ENCODE results near the gene CNNM2. TPM values are rescaled to one million over a fixed set of nuclear protein-coding genes. Genes with fewer than 3 reads are reported as not detected.
A peak's percentile ranks its signal among the peaks of the same experiment; 100 is the strongest.
"Not testable (repeated sequence)": the region's sequence is repeated elsewhere in the genome, so short reads cannot be mapped to it uniquely, and the experiment has no call there.

The CNNM2 gene
- total RNA-seq, 2 experiments from 2014 or later = 7.7 to 8.1 TPM

DNA sequence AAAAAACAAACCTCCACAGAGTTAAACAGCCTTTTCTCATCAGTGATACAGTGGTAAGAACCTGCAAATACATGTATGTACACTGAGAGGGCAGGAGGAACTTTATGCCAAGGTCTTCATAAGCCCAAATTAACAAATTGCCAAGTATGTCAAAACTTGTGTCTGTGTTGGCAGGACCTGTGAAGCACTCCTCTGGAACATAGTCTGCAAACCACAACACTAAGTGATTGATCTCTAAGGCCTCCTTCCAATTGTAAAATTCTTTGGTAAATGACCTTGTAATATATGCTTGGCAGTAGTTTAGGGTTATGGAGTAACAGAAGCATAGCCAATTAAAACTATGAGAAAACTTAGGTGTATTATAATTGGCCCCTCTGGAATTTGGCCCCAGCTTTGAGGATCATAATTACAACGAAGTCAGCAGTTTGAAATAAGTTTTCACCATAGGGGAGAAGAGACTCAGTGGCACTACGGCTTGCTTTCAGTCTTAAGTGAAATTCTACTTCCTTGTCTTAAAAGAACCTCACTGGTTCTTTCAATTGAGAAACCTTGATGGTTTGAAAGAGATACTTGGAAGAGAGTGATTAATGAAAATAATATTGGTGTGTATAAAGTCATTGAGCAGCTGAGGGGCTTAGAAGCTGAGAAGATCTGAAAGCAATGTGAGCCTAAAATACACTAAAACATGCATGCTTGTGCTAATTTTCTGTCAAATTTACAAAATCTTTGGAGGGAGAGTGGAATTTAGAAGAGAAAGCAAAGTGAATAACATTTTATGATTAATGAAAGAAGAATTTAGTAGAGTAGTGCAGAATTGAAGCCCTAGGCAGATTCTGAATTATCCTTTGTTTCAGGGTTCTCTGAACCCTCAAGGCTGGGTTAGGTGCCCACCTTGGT, 57.6 kb downstream of the CNNM2 start:
- DNase-seq (no peak), ATAC-seq (no peak)
- Mint-ChIP-seq H3K36me3 (ENCODE audit: low read depth) (no peaks in the 10 kb centered on the region), H3K27me3 (ENCODE audit: low read depth) (no peaks in the 10 kb centered on the region), H3K9me3 (ENCODE audit: insufficient read depth) (no peaks in the 10 kb centered on the region), H3K4me1 (ENCODE audit: low read depth) (no peaks in the 10 kb centered on the region), H3K4me3 (no peak overlapping the region), H3K27ac (no peak overlapping the region)
- CTCF ChIA-PET = no interaction called here
- POLR2A ChIA-PET = no interaction called here

DNA sequence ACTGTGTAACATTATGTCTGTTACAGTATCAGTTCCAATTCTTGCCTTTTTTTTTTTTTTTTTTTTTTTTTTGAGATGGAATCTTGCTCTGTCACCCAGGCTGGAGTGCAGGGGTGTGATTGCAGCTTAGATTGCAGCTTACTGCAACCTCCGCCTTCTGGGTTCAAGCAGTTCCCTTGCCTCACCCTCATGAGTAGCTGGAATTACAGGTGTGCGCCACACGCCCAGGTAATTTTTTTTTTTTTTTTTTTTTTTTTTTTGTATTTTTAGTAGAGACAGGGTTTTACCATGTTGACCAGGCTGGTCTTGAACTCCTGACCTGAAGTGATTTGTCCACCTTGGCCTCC, 58.3 kb downstream of the CNNM2 start:
- H3K36me3 Mint-ChIP-seq (ENCODE audit: low read depth); H3K27ac Mint-ChIP-seq; H3K4me1 Mint-ChIP-seq (ENCODE audit: low read depth); H3K4me3 Mint-ChIP-seq; DNase-seq; POLR2A ChIA-PET; H3K27me3 Mint-ChIP-seq (ENCODE audit: low read depth); CTCF ChIA-PET; ATAC-seq; H3K9me3 Mint-ChIP-seq (ENCODE audit: insufficient read depth): not testable (repeated sequence)

DNA sequence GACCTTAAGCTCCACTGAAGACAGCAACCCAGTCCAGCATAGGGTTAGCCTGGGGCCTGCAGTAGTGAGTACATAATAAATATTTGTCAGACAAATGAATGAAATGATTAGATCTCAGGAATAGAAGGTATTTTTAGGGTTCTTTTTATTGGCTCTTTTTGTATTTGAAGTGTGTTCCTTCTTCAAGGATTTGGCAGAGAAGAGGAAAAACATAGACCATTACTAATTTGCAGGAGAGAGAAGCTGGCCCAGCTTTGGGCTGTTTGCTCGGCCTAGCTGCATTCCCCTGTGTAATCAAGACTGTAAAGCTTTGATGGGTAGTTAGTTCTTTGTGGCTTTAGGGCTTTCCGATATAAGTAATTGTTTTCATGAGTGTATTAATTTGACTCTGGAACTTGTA, 64.2 kb downstream of the CNNM2 start:
- no peaks in the 10 kb centered on the region for H3K9me3 Mint-ChIP-seq (ENCODE audit: insufficient read depth)
- H3K27ac Mint-ChIP-seq = no peak overlapping the region
- ATAC-seq (no peak), DNase-seq (no peak)
- ChIA-PET CTCF (no interaction called here), POLR2A (no interaction called here)
- no peaks in the 10 kb centered on the region for H3K27me3 Mint-ChIP-seq (ENCODE audit: low read depth)
- H3K4me3 Mint-ChIP-seq = no peak overlapping the region
- no peaks in the 10 kb centered on the region for H3K4me1 Mint-ChIP-seq (ENCODE audit: low read depth)
- no peaks in the 10 kb centered on the region for H3K36me3 Mint-ChIP-seq (ENCODE audit: low read depth)

DNA sequence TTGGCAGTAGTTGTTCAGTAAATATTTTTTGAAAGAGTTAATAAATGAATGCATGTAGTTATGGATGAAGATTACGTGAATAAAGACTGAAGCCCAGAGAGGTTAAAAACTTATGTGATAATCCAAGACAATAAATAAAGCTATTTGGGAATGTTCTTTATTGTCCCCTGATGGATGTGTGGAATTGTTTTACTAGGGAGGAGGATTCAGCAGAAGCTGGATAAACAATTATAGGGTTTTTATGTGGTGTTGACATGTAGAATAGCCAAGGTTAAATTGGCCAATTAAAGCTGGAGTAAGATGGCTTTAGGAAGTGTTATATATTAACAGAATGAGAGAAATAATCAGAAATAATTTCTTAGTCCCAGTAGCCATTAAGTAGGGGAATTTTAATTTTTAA, 66.0 kb downstream of the CNNM2 start:
- H3K4me1 Mint-ChIP-seq (ENCODE audit: low read depth) = no peaks in the 10 kb centered on the region
- ChIA-PET CTCF (no interaction called here), POLR2A (no interaction called here)
- no peaks in the 10 kb centered on the region for H3K9me3 Mint-ChIP-seq (ENCODE audit: insufficient read depth)
- DNase-seq = no peak
- ATAC-seq = no peak
- no peak overlapping the region for H3K27ac Mint-ChIP-seq
- no peaks in the 10 kb centered on the region for H3K36me3 Mint-ChIP-seq (ENCODE audit: low read depth)
- H3K4me3 Mint-ChIP-seq = no peak overlapping the region
- H3K27me3 Mint-ChIP-seq (ENCODE audit: low read depth) = no peaks in the 10 kb centered on the region

DNA sequence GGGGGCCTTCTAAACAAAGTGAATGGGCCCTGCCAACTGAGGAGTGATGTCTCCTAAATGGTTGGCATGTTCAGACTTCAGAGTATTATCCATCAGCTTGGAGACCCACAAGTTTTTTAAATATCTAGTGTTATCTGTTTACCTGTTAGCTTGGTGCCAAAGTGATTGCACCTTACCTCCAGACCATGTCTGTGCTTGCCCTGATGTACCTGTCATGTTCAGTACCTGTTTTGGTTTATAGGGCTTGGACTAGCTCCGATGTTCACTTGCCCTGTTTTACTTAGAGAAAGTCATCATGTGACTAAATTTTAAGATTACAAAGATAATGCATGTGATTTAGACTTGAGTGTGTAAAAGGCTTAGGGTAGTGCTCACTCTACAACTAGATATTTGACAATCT, 67.7 kb downstream of the CNNM2 start:
- POLR2A ChIA-PET = no interaction called here
- Mint-ChIP-seq H3K4me1 (ENCODE audit: low read depth) (no peaks in the 10 kb centered on the region), H3K9me3 (ENCODE audit: insufficient read depth) (no peaks in the 10 kb centered on the region), H3K27ac (no peak overlapping the region), H3K27me3 (ENCODE audit: low read depth) (no peaks in the 10 kb centered on the region), H3K36me3 (ENCODE audit: low read depth) (no peaks in the 10 kb centered on the region), H3K4me3 (no peak overlapping the region)
- DNase-seq (no peak), ATAC-seq (no peak)
- CTCF ChIA-PET = no interaction called here

DNA sequence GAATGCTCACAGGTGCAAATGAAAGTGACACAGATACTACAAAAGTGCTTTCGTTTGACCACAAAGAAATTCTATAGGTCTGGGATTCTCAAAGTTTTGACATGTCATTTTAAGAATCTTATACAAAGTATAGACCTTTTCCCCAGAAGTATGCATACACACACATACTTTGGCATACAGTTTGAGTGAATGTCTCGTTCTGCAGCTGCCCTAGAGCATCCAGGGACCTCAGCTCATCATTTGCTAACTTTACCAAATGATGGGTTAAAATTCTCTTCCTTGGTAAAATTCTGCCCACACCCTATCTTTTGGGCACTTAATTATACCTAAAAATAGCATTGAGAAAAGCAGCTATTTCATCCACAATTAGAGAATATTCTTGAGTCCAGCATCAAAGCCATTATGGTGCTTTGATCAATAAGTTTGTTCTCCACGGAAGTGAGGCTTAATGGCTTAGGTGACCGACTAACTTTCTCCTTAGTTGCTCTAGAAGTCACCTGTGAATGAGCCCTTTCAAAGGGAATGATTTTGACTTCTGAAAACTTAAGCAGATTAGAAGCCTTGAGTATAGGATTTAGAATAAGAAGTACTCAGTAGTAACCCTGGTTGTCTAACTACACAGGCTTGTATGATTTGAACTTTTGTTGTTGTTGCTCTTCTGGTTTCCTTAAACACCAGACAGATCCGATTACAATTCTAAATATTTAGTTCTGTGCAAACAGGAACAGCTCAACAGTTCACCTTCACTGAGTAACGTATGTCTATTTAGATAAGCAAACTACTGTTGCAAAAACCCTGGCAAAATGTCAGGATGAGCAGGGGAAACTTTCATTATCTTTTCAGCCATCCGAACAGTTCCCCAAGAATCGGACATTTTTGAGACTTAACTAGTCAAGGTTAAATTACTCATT, 70.6 kb downstream of the CNNM2 start:
- POLR2A ChIA-PET = no interaction called here
- no peaks in the 10 kb centered on the region for H3K27me3 Mint-ChIP-seq (ENCODE audit: low read depth)
- DNase-seq (no peak), ATAC-seq (no peak)
- peaks cover under 1% of the 10 kb centered on the region for H3K4me1 Mint-ChIP-seq (ENCODE audit: low read depth)
- H3K9me3 Mint-ChIP-seq (ENCODE audit: insufficient read depth) = no peaks in the 10 kb centered on the region
- CTCF ChIA-PET = no interaction called here
- no peaks in the 10 kb centered on the region for H3K36me3 Mint-ChIP-seq (ENCODE audit: low read depth)
- no peak overlapping the region for H3K4me3 Mint-ChIP-seq
- no peak overlapping the region for H3K27ac Mint-ChIP-seq

DNA sequence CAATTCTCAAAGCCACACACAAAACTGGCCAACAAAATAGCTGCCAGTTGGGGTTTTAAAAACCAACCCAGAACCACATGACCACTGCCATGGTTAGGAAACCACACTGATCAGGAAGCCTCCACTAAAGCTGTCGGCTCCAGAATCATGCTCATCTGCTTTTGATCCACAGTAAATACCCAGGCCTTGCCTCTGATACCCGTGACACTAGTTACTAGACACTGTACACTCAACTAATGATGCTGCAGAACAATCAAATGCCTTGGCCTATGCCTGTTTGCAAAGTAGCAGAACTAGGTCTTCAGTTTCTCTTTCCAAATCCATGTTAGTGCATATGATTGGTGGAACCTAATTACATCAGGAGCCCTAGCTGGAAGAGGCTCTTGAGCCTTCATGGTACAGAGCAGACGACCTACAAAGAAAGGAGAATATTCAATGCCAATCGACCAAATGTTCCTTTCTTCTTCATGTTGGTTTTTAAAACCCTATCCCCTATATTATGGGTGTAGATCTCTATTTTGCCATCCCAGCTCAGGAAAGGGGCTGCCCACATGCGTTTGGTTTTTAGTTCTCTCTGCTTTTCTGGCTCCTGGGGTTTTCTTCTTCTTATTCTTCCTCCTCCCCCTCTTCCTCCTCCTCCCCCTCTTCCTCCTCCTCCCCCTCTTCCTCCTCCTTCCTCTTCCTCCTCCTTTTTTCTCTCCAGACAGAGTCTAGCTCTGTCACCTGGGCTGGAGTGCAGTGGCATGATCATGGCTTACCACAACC, 76.6 kb downstream of the CNNM2 start:
- CTCF ChIA-PET = no interaction called here
- peak; percentile 89 for ATAC-seq
- Mint-ChIP-seq H3K27ac (peak overlapping the region; percentile 71), H3K9me3 (ENCODE audit: insufficient read depth) (no peaks in the 10 kb centered on the region), H3K36me3 (ENCODE audit: low read depth) (peaks cover 2% of the 10 kb centered on the region), H3K27me3 (ENCODE audit: low read depth) (no peaks in the 10 kb centered on the region), H3K4me1 (ENCODE audit: low read depth) (peaks cover 14% of the 10 kb centered on the region), H3K4me3 (no peak overlapping the region)
- DNase-seq = peak; percentile 41
- POLR2A ChIA-PET = no interaction called here

DNA sequence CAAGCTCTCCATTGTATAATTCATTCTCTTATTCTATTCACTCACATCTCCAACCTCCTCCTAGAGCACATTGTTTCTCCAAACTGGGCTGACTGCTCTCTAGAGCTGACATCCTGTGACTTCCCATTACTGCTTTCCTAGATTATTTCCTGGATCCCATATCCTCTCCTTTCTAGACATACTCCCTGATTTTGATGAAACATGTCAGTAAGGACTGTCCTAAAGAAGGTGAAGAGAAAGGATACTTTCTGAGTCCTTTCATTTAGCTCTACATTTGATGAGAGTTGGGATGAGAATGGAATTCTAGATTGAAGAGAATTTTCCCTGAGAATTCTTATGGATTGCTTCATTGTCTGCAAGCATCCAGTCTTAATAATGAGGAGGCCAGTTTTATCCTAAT, 78.8 kb downstream of the CNNM2 start:
- Mint-ChIP-seq H3K36me3 (ENCODE audit: low read depth) (peaks cover 2% of the 10 kb centered on the region), H3K27me3 (ENCODE audit: low read depth) (no peaks in the 10 kb centered on the region), H3K4me1 (ENCODE audit: low read depth) (peaks cover 14% of the 10 kb centered on the region), H3K27ac (no peak overlapping the region), H3K4me3 (no peak overlapping the region), H3K9me3 (ENCODE audit: insufficient read depth) (no peaks in the 10 kb centered on the region)
- ATAC-seq (no peak), DNase-seq (no peak)
- ChIA-PET POLR2A (interaction anchor here (0.7 kb wide), 1 partner anchor 391 kb away, joined by 3 read pairs; no protein-coding TSS in a partner anchor), CTCF (no interaction called here)

DNA sequence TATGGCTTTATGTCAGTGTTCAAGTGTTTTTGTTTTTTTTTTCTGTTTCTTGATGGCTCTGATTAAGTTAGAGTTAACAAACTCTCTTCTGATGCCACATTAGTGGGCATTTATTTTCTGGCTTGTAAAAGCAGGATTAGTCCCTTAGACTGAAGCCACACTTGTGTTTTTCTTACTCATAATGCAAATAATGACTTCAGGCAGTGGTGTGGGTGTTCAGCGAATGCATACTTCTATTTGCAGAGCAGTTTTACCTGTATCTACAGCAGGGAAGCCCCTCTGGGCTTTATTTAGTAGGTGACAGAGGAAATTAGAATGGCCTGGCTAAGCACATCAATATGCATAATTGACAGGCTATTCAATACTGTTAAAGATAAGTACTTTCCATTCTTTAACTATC, 79.9 kb downstream of the CNNM2 start:
- ChIA-PET CTCF (no interaction called here), POLR2A (no interaction called here)
- no peak overlapping the region for H3K27ac Mint-ChIP-seq
- ATAC-seq = no peak
- no peaks in the 10 kb centered on the region for H3K9me3 Mint-ChIP-seq (ENCODE audit: insufficient read depth)
- no peak overlapping the region for H3K4me3 Mint-ChIP-seq
- no peaks in the 10 kb centered on the region for H3K27me3 Mint-ChIP-seq (ENCODE audit: low read depth)
- no peak for DNase-seq
- H3K36me3 Mint-ChIP-seq (ENCODE audit: low read depth) = peaks cover 2% of the 10 kb centered on the region
- H3K4me1 Mint-ChIP-seq (ENCODE audit: low read depth) = peaks cover 14% of the 10 kb centered on the region

DNA sequence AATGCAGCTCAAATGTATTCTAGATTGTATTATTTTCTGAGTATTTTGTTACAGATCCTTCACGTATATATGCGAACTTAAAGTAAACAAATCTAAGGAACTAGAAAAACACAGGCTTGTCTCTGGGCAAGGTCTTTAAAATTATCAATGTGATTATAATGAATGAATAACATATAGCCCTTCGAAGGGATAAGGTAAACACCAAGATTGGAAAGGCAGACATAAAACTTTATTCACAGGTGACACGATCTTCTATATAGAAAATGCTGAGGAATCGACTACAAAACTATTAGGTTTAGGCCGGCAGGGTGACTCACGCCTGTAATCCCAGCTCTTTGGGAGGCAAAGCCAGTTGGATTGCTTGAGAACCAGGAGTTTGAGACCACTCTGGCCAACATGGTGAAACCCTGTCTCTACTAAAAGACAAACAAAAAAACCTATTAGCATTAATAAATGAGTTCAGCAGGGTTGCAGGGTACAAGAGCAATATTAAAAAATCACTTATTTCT, 80.4 kb downstream of the CNNM2 start:
- ATAC-seq = no peak
- Mint-ChIP-seq H3K9me3 (ENCODE audit: insufficient read depth) (no peaks in the 10 kb centered on the region), H3K27me3 (ENCODE audit: low read depth) (no peaks in the 10 kb centered on the region), H3K27ac (no peak overlapping the region), H3K36me3 (ENCODE audit: low read depth) (peaks cover 2% of the 10 kb centered on the region), H3K4me1 (ENCODE audit: low read depth) (peaks cover 14% of the 10 kb centered on the region), H3K4me3 (no peak overlapping the region)
- DNase-seq = no peak
- POLR2A ChIA-PET = no interaction called here
- CTCF ChIA-PET = no interaction called here

DNA sequence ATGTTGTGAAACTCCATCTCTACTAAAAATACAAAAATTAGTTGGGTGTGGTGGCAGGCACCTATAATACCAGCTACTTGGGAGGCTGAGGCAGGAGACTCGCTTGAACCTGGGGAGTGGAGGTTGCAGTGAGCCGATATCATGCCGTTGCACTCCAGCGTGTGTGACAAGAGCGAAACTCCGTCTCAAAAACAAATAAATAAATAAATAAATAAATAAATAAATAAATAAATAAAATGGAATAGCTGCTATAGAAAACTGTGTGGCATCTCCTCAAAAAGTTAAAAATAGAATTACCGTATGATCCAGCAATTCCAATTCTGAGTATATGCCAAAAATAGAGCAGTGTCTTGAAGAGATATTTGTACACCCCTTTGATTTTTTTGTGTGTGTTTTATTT, 82.0 kb downstream of the CNNM2 start:
- CTCF ChIA-PET; H3K9me3 Mint-ChIP-seq (ENCODE audit: insufficient read depth); H3K36me3 Mint-ChIP-seq (ENCODE audit: low read depth); H3K4me1 Mint-ChIP-seq (ENCODE audit: low read depth); ATAC-seq; H3K4me3 Mint-ChIP-seq; H3K27ac Mint-ChIP-seq; H3K27me3 Mint-ChIP-seq (ENCODE audit: low read depth); DNase-seq: not testable (repeated sequence)
- POLR2A ChIA-PET = interaction anchor here (0.7 kb wide), 1 partner anchor 456 kb away, joined by 4 read pairs; no protein-coding TSS in a partner anchor

DNA sequence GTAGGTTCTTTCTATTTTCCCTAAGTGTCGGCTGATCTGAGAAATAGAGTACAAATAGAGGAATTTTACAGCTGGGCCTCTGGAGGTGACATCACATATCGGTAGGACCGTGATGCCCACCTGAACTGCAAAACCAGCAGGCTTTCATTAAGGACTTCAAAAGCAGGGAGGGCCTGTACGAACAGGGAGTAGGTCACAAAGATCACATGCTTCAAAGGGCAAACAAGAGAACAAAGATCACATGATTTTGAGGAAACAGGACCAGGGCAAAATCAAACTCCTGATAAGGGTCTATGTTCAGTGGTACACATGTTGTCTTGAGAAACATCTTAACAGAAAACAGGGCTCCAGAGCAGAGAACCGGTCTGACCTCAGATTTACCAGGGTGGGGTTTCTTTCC, 88.9 kb downstream of the CNNM2 start:
- no peaks in the 10 kb centered on the region for H3K4me1 Mint-ChIP-seq (ENCODE audit: low read depth)
- H3K9me3 Mint-ChIP-seq (ENCODE audit: insufficient read depth) = peaks cover 11% of the 10 kb centered on the region
- no peaks in the 10 kb centered on the region for H3K27me3 Mint-ChIP-seq (ENCODE audit: low read depth)
- DNase-seq = no peak
- H3K27ac Mint-ChIP-seq = no peak overlapping the region
- CTCF ChIA-PET = no interaction called here
- no peak overlapping the region for H3K4me3 Mint-ChIP-seq
- no peak for ATAC-seq
- POLR2A ChIA-PET = no interaction called here
- peaks cover 6% of the 10 kb centered on the region for H3K36me3 Mint-ChIP-seq (ENCODE audit: low read depth)
